GM12878 (cell line): ENCODE measurements around the gene TMCO5A. TPM values are rescaled to one million over a fixed set of nuclear protein-coding genes. Genes with fewer than 3 reads are reported as not detected.

Experiments
- ATAC-seq: fragments of 200-7000 bp; cut with Tn5 transposase; 3 replicates; pipeline ENCODE4 v1.9.1; 2020; ENCODE audit warnings: mild to moderate bottlenecking, moderate library complexity
- BruUV-seq: library from RNA; stranded (reverse); fragments of 400-500 nt; replicated peaks from 2 replicates; lab custom pipeline; 2021; lab: Mats Ljungman, UMichigan
- CTCF ChIA-PET: fragments of 300-600 bp; sonication (Branson Sonifier 250); formaldehyde crosslinking; extraction: SDS; loops from one replicate; lab custom pipeline; 2021; ENCODE audit warnings: inconsistent platforms; lab: Yijun Ruan, JAX
- POLR2A ChIA-PET: fragments of 350-600 bp; formaldehyde crosslinking; extraction: SDS; loops from one replicate; lab custom pipeline; 2021; ENCODE audit warnings: inconsistent platforms; lab: Charles Lee
- RAD21 ChIA-PET: fragments of 300-600 bp; sonication (Branson Sonifier 250); formaldehyde crosslinking; loops from one replicate; lab custom pipeline; 2023; ENCODE audit warnings: antibody characterized with exemption; ENCODE audit not compliant: unreplicated experiment; lab: Charles Lee
- SMC1A ChIA-PET: fragments of 300-600 bp; sonication (Branson Sonifier 250); formaldehyde crosslinking; loops from one replicate; lab custom pipeline; 2023; ENCODE audit not compliant: unreplicated experiment, uncharacterized antibody; lab: Charles Lee
- DNase-seq: peaks from one replicate; pipeline ENCODE4 v3.0.0-alpha.2; 2011; ENCODE audit warnings: low read depth, low spot score
- FAIRE-seq: peaks from 3 replicates; lab custom pipeline; 2011; peaks lifted over from hg19 to GRCh38; lab: Jason Lieb, UNC
- H2AFZ ChIP-seq: 2 replicates; pipeline ENCODE4 v1.6.0; 2011; ENCODE audit warnings: low read depth, low read length, control low read depth; ENCODE audit not compliant: control insufficient read depth
- H3K27ac ChIP-seq: 2 replicates; pipeline ENCODE4 v1.5.1; 2011; ENCODE audit warnings: control low read depth; ENCODE audit not compliant: control insufficient read depth, insufficient read depth
- H3K27me3 ChIP-seq, 2 experiments: replicated peaks in 1 of 2; 2 replicates each; pipeline versions ENCODE4 v1.6.0 to v1.6.1; 2011; ENCODE audit warnings: low read length in 1 of 2; ENCODE audit not compliant: control insufficient read depth in 2 of 2, insufficient read depth in 2 of 2
- H3K36me3 ChIP-seq, 2 experiments: 2 replicates each; pipeline ENCODE4 v1.5.1; 2011; ENCODE audit warnings: low read length in 1 of 2; ENCODE audit not compliant: control insufficient read depth in 2 of 2, insufficient read depth in 2 of 2
- H3K4me1 ChIP-seq: 2 replicates; pipeline ENCODE4 v1.6.1; 2011; ENCODE audit warnings: mild to moderate bottlenecking, low read length, moderate library complexity, mixed read lengths; ENCODE audit not compliant: control insufficient read depth, insufficient read depth
- H3K4me2 ChIP-seq: 2 replicates; pipeline ENCODE4 v1.6.0; 2011; ENCODE audit warnings: control low read depth; ENCODE audit not compliant: control insufficient read depth, insufficient read depth
- H3K4me3 ChIP-seq: fragments of 200-600 bp; sonication (generic); 2 replicates; pipeline ENCODE4 v1.5.1; 2016
- H3K79me2 ChIP-seq: 2 replicates; pipeline ENCODE4 v1.6.0; 2011; ENCODE audit warnings: low read length; ENCODE audit not compliant: control insufficient read depth, insufficient read depth
- H3K9ac ChIP-seq: 2 replicates; pipeline ENCODE4 v1.8.0; 2011; ENCODE audit warnings: low read length, control low read depth, mixed read lengths; ENCODE audit not compliant: control insufficient read depth, insufficient read depth
- H3K9me3 ChIP-seq: replicated peaks from 3 replicates; pipeline ENCODE4 v1.5.1; 2011; ENCODE audit warnings: mild to moderate bottlenecking, low read length; ENCODE audit not compliant: control insufficient read depth, insufficient read depth
- H4K20me1 ChIP-seq: 2 replicates; pipeline ENCODE4 v1.6.0; 2011; ENCODE audit not compliant: control insufficient read depth, insufficient read depth
- CBX3 ChIP-seq: fragments of 200-600 bp; sonication (generic); IDR thresholded peaks from 2 replicates; pipeline ENCODE4 v1.6.1; 2016; ENCODE audit warnings: low read depth, borderline replicate concordance
- EED ChIP-seq: sonication (generic); IDR thresholded peaks from 2 replicates; pipeline ENCODE4 v1.6.1; 2016; ENCODE audit warnings: antibody characterized with exemption, low read depth
- MEF2B ChIP-seq: fragments of 450-650 bp; IDR thresholded peaks from 2 replicates; pipeline ENCODE4 v1.6.1; 2018; ENCODE audit warnings: mild to moderate bottlenecking, moderate library complexity; ENCODE audit not compliant: partially characterized antibody, poor library complexity, severe bottlenecking
- PKNOX1 ChIP-seq: fragments of 450-650 bp; IDR thresholded peaks from 2 replicates; pipeline ENCODE4 v1.6.1; 2016; ENCODE audit warnings: mild to moderate bottlenecking
- PML ChIP-seq: IDR thresholded peaks from 2 replicates; pipeline ENCODE4 v1.6.1; 2012; ENCODE audit warnings: low read length, inconsistent platforms
- POLR2A ChIP-seq: IDR thresholded peaks from 2 replicates; pipeline ENCODE4 v1.6.1; 2011; ENCODE audit warnings: low read depth, mild to moderate bottlenecking, low read length
- RBBP5 ChIP-seq: fragments of 200-600 bp; sonication (generic); conservative IDR thresholded peaks from 2 replicates; pipeline ENCODE4 v1.6.1; 2016
- SRF ChIP-seq, 2 experiments: IDR thresholded peaks; 2 replicates each; pipeline ENCODE4 v1.6.1; 2011; ENCODE audit warnings: low read depth in 2 of 2, low read length in 2 of 2, mild to moderate bottlenecking in 1 of 2, moderate library complexity in 1 of 2
- ZNF207 ChIP-seq: fragments of 450-650 bp; IDR thresholded peaks from 2 replicates; pipeline ENCODE4 v1.6.1; 2014; ENCODE audit warnings: antibody characterized with exemption, mild to moderate bottlenecking, borderline replicate concordance
- WGBS: methylation state at CpG from one replicate; pipeline ENCODE4 v1.1.6; 2016; ENCODE audit warnings: low lambda C conversion rate; ENCODE audit not compliant: insufficient replicate concordance, insufficient coverage; ENCODE audit errors: missing lambda C conversion rate; 5-methylcytosine and 5-hydroxymethylcytosine counted together
- in situ Hi-C: fragments of 300-500 bp; cut with MboI; formaldehyde crosslinking; loops from 9 replicates; pipeline ENCODE4 v1.14.3; 2018; ENCODE audit warnings: mixed read lengths
- intact Hi-C: fragments of 100-400 bp; cut with micrococcal nuclease; formaldehyde crosslinking; loops from one replicate; pipeline ENCODE4 v1.14.2; 2022; ENCODE audit not compliant: unreplicated experiment
- polyA plus RNA-seq, 11 experiments: library from polyadenylated mRNA; depleted of rRNA in 4 of 11; unstranded in 6 of 11; stranded (reverse) in 5 of 11; fragments of >200 nt; fragmentation: Nextera tagmentation in 4 of 11; fragmentation: Illumina TruSeq in 1 of 11; extraction: Ambion mirVana in 4 of 11; extraction: Trizol in 1 of 11; gene quantifications; 1 replicate in 1 of 11; 2 replicates in 10 of 11; pipeline versions ENCODE4 v1.2.1 to v1.2.3, GENCODE V29; 2011 to 2016; ENCODE audit warnings: inconsistent platforms in 2 of 11, missing spikeins in 2 of 11, low read depth in 1 of 11
- total RNA-seq, 4 experiments: library from RNA; depleted of rRNA in 3 of 4; stranded (reverse); fragments of >200 nt in 3 of 4; fragmentation: Illumina TruSeq in 1 of 4; extraction: Trizol in 1 of 4; gene quantifications; 2 replicates each; pipeline versions ENCODE4 v1.2.1 to v1.2.3, GENCODE V29; 2013 to 2021
- TF ChIP-seq, protein P1 (sequence below): fragments of 450-650 bp; IDR thresholded peaks from 2 replicates; pipeline ENCODE4 v1.6.1; 2017; ENCODE audit warnings: mild to moderate bottlenecking, low read depth, inconsistent platforms; ENCODE audit not compliant: poor library complexity, severe bottlenecking

The TMCO5A gene
- total and polyA plus RNA-seq, 10 of the 15 experiments (the other 5 are each of a cell fraction or from before 2014, with no cell fraction given): not detected

- Histone ChIP-seq H3K4me1 (no peaks in the 10 kb centered on the region), H4K20me1 (no peaks in the 10 kb centered on the region), H3K27me3 (no peaks in the 10 kb centered on the region), H3K4me3 (no peak overlapping the region), H3K79me2 (no peaks in the 10 kb centered on the region), H3K9me3 (no peaks in the 10 kb centered on the region), H3K4me2 (no peak overlapping the region), H3K9ac (no peak overlapping the region), H2AFZ (no peak overlapping the region), H3K36me3 (no peaks in the 10 kb centered on the region), H3K27ac (no peak overlapping the region)
- SMC1A ChIA-PET: no interaction called here
- no peak for FAIRE-seq
- no peak for TF ChIP-seq PKNOX1
- no peak for TF ChIP-seq RBBP5
- 0% methylated on average over 1 of the region's 1 CpG for WGBS
- no peak for ATAC-seq
- BruUV-seq: no TSS peak
- CTCF ChIA-PET: no interaction called here
- in situ Hi-C loops: no loop called here
- intact Hi-C loops: loop anchor here (10.0 kb wide), 1 partner anchor 56 kb away; no protein-coding TSS in a partner anchor
- POLR2A ChIA-PET: no interaction called here
- RAD21 ChIA-PET: no interaction called here
- DNase-seq: no peak
Measured at GRCh38 chr15:37929238-37929637, 5.2 kb upstream of the TMCO5A start.

GRCh38 chr15:37931321-37931720 is 3.1 kb upstream of the TMCO5A start:
- FAIRE-seq: no peak
- SMC1A ChIA-PET: no interaction called here
- TF ChIP-seq ZNF207: no peak
- TF ChIP-seq PML: no peak
- TF ChIP-seq POLR2A: no peak
- no peak for TF ChIP-seq CBX3
- no peak for TF ChIP-seq EED
- TF ChIP-seq, protein P1, sequence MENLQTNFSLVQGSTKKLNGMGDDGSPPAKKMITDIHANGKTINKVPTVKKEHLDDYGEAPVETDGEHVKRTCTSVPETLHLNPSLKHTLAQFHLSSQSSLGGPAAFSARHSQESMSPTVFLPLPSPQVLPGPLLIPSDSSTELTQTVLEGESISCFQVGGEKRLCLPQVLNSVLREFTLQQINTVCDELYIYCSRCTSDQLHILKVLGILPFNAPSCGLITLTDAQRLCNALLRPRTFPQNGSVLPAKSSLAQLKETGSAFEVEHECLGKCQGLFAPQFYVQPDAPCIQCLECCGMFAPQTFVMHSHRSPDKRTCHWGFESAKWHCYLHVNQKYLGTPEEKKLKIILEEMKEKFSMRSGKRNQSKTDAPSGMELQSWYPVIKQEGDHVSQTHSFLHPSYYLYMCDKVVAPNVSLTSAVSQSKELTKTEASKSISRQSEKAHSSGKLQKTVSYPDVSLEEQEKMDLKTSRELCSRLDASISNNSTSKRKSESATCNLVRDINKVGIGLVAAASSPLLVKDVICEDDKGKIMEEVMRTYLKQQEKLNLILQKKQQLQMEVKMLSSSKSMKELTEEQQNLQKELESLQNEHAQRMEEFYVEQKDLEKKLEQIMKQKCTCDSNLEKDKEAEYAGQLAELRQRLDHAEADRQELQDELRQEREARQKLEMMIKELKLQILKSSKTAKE: no peak
- no peak for TF ChIP-seq MEF2B
- no peak for TF ChIP-seq SRF (IDR thresholded peaks at IDR 0.05; ENCODE audit: low read depth in 2 of 2, low read length in 2 of 2)
- TF ChIP-seq, all 136 proteins: peak for 0
- DNase-seq (no peak), ATAC-seq (no peak)
- Histone ChIP-seq H3K4me3 (no peak overlapping the region), H3K4me1 (no peaks in the 10 kb centered on the region), H3K27me3 (no peaks in the 10 kb centered on the region), H3K79me2 (no peaks in the 10 kb centered on the region), H4K20me1 (no peaks in the 10 kb centered on the region), H3K4me2 (no peak overlapping the region), H3K27ac (no peak overlapping the region), H3K9ac (no peak overlapping the region), H3K9me3 (no peaks in the 10 kb centered on the region), H3K36me3 (no peaks in the 10 kb centered on the region), H2AFZ (no peak overlapping the region)
- no TSS peak for BruUV-seq
- RAD21 ChIA-PET: no interaction called here
- POLR2A ChIA-PET: no interaction called here
- CTCF ChIA-PET: no interaction called here
- intact Hi-C loops: no loop called here
- in situ Hi-C loops: no loop called here
